ENCODE results near the gene HPSE2.

Gene HPSE2

GRCh38 chr10:98748298-98748697 is 487.4 kb downstream of the HPSE2 start:
- Histone ChIP-seq H3K27me3 (ENCODE audit: insufficient read depth, low read depth, severe bottlenecking) (peaks cover 36% of the 10 kb centered on the region), H3K27ac (no peak overlapping the region), H3K4me3 (ENCODE audit: low read depth, low read length) (no peak overlapping the region), H3K36me3 (no peaks in the 10 kb centered on the region), H3K9me3 (ENCODE audit: severe bottlenecking) (peaks cover 2% of the 10 kb centered on the region)
- no peak; the same call in 1 of the 2 replicates for TF ChIP-seq CTCF (IDR thresholded peaks at IDR 0.05; ENCODE audit: low read depth, low read length)
- peak; percentile 20 for DNase-seq

- Histone ChIP-seq H3K9me3 (ENCODE audit: severe bottlenecking) (peaks cover 2% of the 10 kb centered on the region), H3K27ac (no peak overlapping the region), H3K36me3 (no peaks in the 10 kb centered on the region), H3K4me3 (ENCODE audit: low read depth, low read length) (no peak overlapping the region), H3K27me3 (ENCODE audit: insufficient read depth, low read depth, severe bottlenecking) (peaks cover 37% of the 10 kb centered on the region)
- TF ChIP-seq CTCF (IDR thresholded peaks at IDR 0.05; ENCODE audit: low read depth, low read length): no peak
- DNase-seq: no peak
Measured at GRCh38 chr10:98745645-98746044, 490.0 kb downstream of the HPSE2 start.

- no peak overlapping the region for H3K27ac ChIP-seq
- H3K27me3 ChIP-seq (ENCODE audit: insufficient read depth, low read depth, severe bottlenecking): peaks cover 13% of the 10 kb centered on the region
- no peak overlapping the region for H3K4me3 ChIP-seq (ENCODE audit: low read depth, low read length)
- no peak for TF ChIP-seq CTCF (IDR thresholded peaks at IDR 0.05; ENCODE audit: low read depth, low read length)
- DNase-seq: no peak
- no peaks in the 10 kb centered on the region for H3K36me3 ChIP-seq
- H3K9me3 ChIP-seq (ENCODE audit: severe bottlenecking): no peaks in the 10 kb centered on the region
Measured at GRCh38 chr10:98720551-98720950, 515.1 kb downstream of the HPSE2 start.

- no peaks in the 10 kb centered on the region for H3K36me3 ChIP-seq
- H3K27me3 ChIP-seq (ENCODE audit: insufficient read depth, low read depth, severe bottlenecking): peaks cover 7% of the 10 kb centered on the region
- H3K27ac ChIP-seq: no peak overlapping the region
- no peak for TF ChIP-seq CTCF (IDR thresholded peaks at IDR 0.05; ENCODE audit: low read depth, low read length)
- no peak for DNase-seq
- H3K9me3 ChIP-seq (ENCODE audit: severe bottlenecking): no peaks in the 10 kb centered on the region
- no peak overlapping the region for H3K4me3 ChIP-seq (ENCODE audit: low read depth, low read length)
Measured at GRCh38 chr10:98713586-98713985, 522.1 kb downstream of the HPSE2 start.

- H3K27ac ChIP-seq: peak overlapping the region; percentile 61
- no peak for TF ChIP-seq CTCF (IDR thresholded peaks at IDR 0.05; ENCODE audit: low read depth, low read length)
- H3K27me3 ChIP-seq (ENCODE audit: insufficient read depth, low read depth, severe bottlenecking): no peaks in the 10 kb centered on the region
- DNase-seq: peak; percentile 92
- peaks cover 18% of the 10 kb centered on the region for H3K9me3 ChIP-seq (ENCODE audit: severe bottlenecking)
- H3K4me3 ChIP-seq (ENCODE audit: low read depth, low read length): no peak overlapping the region
- H3K36me3 ChIP-seq: no peaks in the 10 kb centered on the region
Measured at GRCh38 chr10:98696516-98696915, 539.1 kb downstream of the HPSE2 start.

GRCh38 chr10:98694883-98695282 is 540.8 kb downstream of the HPSE2 start:
- Histone ChIP-seq H3K4me3 (ENCODE audit: low read depth, low read length) (no peak overlapping the region), H3K9me3 (ENCODE audit: severe bottlenecking) (peaks cover 18% of the 10 kb centered on the region), H3K27me3 (ENCODE audit: insufficient read depth, low read depth, severe bottlenecking) (no peaks in the 10 kb centered on the region), H3K27ac (no peak overlapping the region), H3K36me3 (no peaks in the 10 kb centered on the region)
- no peak for TF ChIP-seq CTCF (IDR thresholded peaks at IDR 0.05; ENCODE audit: low read depth, low read length)
- no peak for DNase-seq

All from WERI-Rb-1 (cell line).